ENCODE measurements around the gene TRIM44.

Gene TRIM44

GRCh38 chr11:35717520-35717919 lies 54.9 kb downstream of the TRIM44 start:
- DNase-seq (ENCODE audit: low read depth) = no peak

GRCh38 chr11:35721651-35722282 lies 59.2 kb downstream of the TRIM44 start:
- no peak for DNase-seq (ENCODE audit: low read depth)

- no peak for DNase-seq (ENCODE audit: low read depth)
These were observed 60.1 kb downstream of the TRIM44 start for GRCh38 chr11:35722641-35723040.

GRCh38 chr11:35723493-35723892 lies 60.9 kb downstream of the TRIM44 start:
- DNase-seq (ENCODE audit: low read depth) = no peak

GRCh38 chr11:35723913-35724312 lies 61.3 kb downstream of the TRIM44 start:
- DNase-seq (ENCODE audit: low read depth) = no peak

GRCh38 chr11:35725885-35726284 lies 63.3 kb downstream of the TRIM44 start:
- DNase-seq (ENCODE audit: low read depth) = no peak

GRCh38 chr11:35727140-35727539 lies 64.6 kb downstream of the TRIM44 start:
- no peak for DNase-seq (ENCODE audit: low read depth)

GRCh38 chr11:35730254-35730653 lies 67.7 kb downstream of the TRIM44 start:
- DNase-seq (ENCODE audit: low read depth) = no peak

- no peak for DNase-seq (ENCODE audit: low read depth)
These were observed 72.3 kb downstream of the TRIM44 start for GRCh38 chr11:35734669-35735410.

- DNase-seq (ENCODE audit: low read depth) = no peak
These were observed 72.8 kb downstream of the TRIM44 start for GRCh38 chr11:35735411-35735810.

GRCh38 chr11:35735903-35736302 lies 73.3 kb downstream of the TRIM44 start:
- no peak for DNase-seq (ENCODE audit: low read depth)

- DNase-seq (ENCODE audit: low read depth) = no peak
These were observed 74.4 kb downstream of the TRIM44 start for GRCh38 chr11:35736952-35737351.

GRCh38 chr11:35740061-35740799 lies 77.7 kb downstream of the TRIM44 start:
- DNase-seq (ENCODE audit: low read depth) = no peak

GRCh38 chr11:35742707-35743454 lies 80.3 kb downstream of the TRIM44 start:
- DNase-seq (ENCODE audit: low read depth) = no peak

GRCh38 chr11:35746356-35747153 lies 84.0 kb downstream of the TRIM44 start:
- no peak for DNase-seq (ENCODE audit: low read depth)

- DNase-seq (ENCODE audit: low read depth) = no peak
These were observed 85.1 kb downstream of the TRIM44 start for GRCh38 chr11:35747668-35748067.

- DNase-seq (ENCODE audit: low read depth) = no peak
These were observed 86.1 kb downstream of the TRIM44 start for GRCh38 chr11:35748644-35749043.

GRCh38 chr11:35750315-35750714 lies 87.7 kb downstream of the TRIM44 start:
- DNase-seq (ENCODE audit: low read depth) = no peak

GRCh38 chr11:35750981-35751663 lies 88.5 kb downstream of the TRIM44 start:
- DNase-seq (ENCODE audit: low read depth) = no peak

GRCh38 chr11:35751664-35752061 lies 89.1 kb downstream of the TRIM44 start:
- DNase-seq (ENCODE audit: low read depth) = no peak

- DNase-seq (ENCODE audit: low read depth) = no peak
These were observed 89.5 kb downstream of the TRIM44 start for GRCh38 chr11:35752115-35752514.
